SK-N-SH (cell line): Measurements from ENCODE around the gene SSTR3. TPM values are rescaled to one million over a fixed set of nuclear protein-coding genes. Genes with fewer than 3 reads are reported as not detected.

Source experiments
- CTCF ChIA-PET: fragments of 300-600, 350-600 bp; formaldehyde crosslinking; extraction: SDS; loops from one replicate; lab custom pipeline; 2021; lab: Yijun Ruan, JAX
- POLR2A ChIA-PET: fragments of 350-600 bp; sonication (Branson Sonifier 250); formaldehyde crosslinking; extraction: SDS; loops from one replicate; lab custom pipeline; 2020; ENCODE audit warnings: antibody characterized with exemption, inconsistent platforms; lab: Yijun Ruan, JAX
- DNase-seq: peaks from one replicate; pipeline ENCODE4 v3.0.0; 2012
- H2AFZ ChIP-seq: fragments of 200-600 bp; sonication (generic); 2 replicates; pipeline ENCODE4 v1.8.1; 2016; ENCODE audit warnings: antibody characterized with exemption, mild to moderate bottlenecking, low read depth
- H3F3A ChIP-seq: fragments of 200-600 bp; sonication (generic); replicated peaks from 2 replicates; pipeline ENCODE3; 2016; ENCODE audit warnings: antibody characterized with exemption, mild to moderate bottlenecking; ENCODE audit not compliant: insufficient read depth
- H3K27ac ChIP-seq, 2 experiments: fragments of 200-500 bp in 1 of 2; fragments of 200-600 bp in 1 of 2; sonication (Bioruptor generic) in 1 of 2; sonication (generic), shearing (Covaris generic) in 1 of 2; 2 replicates each; pipeline versions ENCODE4 v1.5.1 to v1.6.1; 2014 to 2016; ENCODE audit warnings: low read depth in 2 of 2, inconsistent platforms in 1 of 2, low read length in 1 of 2, mild to moderate bottlenecking in 1 of 2, mixed read lengths in 1 of 2
- H3K27me3 ChIP-seq: fragments of 200-600 bp; sonication (generic), shearing (Covaris generic); 2 replicates; pipeline ENCODE4 v1.6.1; 2016; ENCODE audit warnings: mixed run types; ENCODE audit not compliant: insufficient read depth
- H3K36me3 ChIP-seq, 2 experiments: fragments of 200-500 bp in 1 of 2; fragments of 200-600 bp in 1 of 2; sonication (Bioruptor generic) in 1 of 2; sonication (generic) in 1 of 2; replicated peaks in 1 of 2; 2 replicates each; pipeline versions ENCODE3 to v1.5.1; 2014 to 2016; ENCODE audit warnings: low read length in 1 of 2, mild to moderate bottlenecking in 1 of 2; ENCODE audit not compliant: insufficient read depth in 2 of 2, control insufficient read depth in 1 of 2
- H3K4me1 ChIP-seq, 2 experiments: fragments of 200-500 bp in 1 of 2; fragments of 200-600 bp in 1 of 2; sonication (Bioruptor generic) in 1 of 2; sonication (generic), shearing (Covaris generic) in 1 of 2; 2 replicates each; pipeline versions ENCODE4 v1.5.1 to v1.6.1; 2014 to 2016; ENCODE audit warnings: low read depth in 1 of 2, low read length in 1 of 2, mixed run types in 1 of 2; ENCODE audit not compliant: insufficient read depth in 2 of 2, control insufficient read depth in 1 of 2
- H3K4me2 ChIP-seq: fragments of 200-600 bp; sonication (generic), shearing (Covaris generic); 2 replicates; pipeline ENCODE4 v1.6.1; 2017; ENCODE audit warnings: mixed run types
- H3K4me3 ChIP-seq, 2 experiments: fragments of 200-500 bp in 1 of 2; fragments of 200-600 bp in 1 of 2; sonication (Bioruptor generic) in 1 of 2; sonication (generic), shearing (Covaris generic) in 1 of 2; 2 replicates each; pipeline versions ENCODE4 v1.5.1 to v1.8.1; 2014 to 2016; ENCODE audit warnings: low read depth in 2 of 2, inconsistent platforms in 1 of 2, low read length in 1 of 2, mild to moderate bottlenecking in 1 of 2, mixed read lengths in 1 of 2, moderate library complexity in 1 of 2
- H3K79me2 ChIP-seq: fragments of 200-600 bp; sonication (generic); 2 replicates; pipeline ENCODE4 v1.8.1; 2017; ENCODE audit warnings: mild to moderate bottlenecking; ENCODE audit not compliant: insufficient read depth
- H3K9ac ChIP-seq: fragments of 200-600 bp; sonication (generic); 2 replicates; pipeline ENCODE4 v1.6.1; 2017; ENCODE audit warnings: mixed run types
- H3K9me2 ChIP-seq: fragments of 200-600 bp; sonication (generic); 2 replicates; pipeline ENCODE4 v1.6.1; 2017; ENCODE audit warnings: mixed run types
- H3K9me3 ChIP-seq: fragments of 200-600 bp; sonication (generic); 2 replicates; pipeline ENCODE4 v1.6.1; 2017; ENCODE audit warnings: mixed run types, mild to moderate bottlenecking, moderate library complexity
- H4K20me1 ChIP-seq: fragments of 200-600 bp; sonication (generic); 2 replicates; pipeline ENCODE4 v1.6.1; 2017; ENCODE audit warnings: mild to moderate bottlenecking, mixed run types; ENCODE audit not compliant: insufficient read depth
- CHD2 ChIP-seq: fragments of 150-350 bp; IDR thresholded peaks from 2 replicates; pipeline ENCODE4 v1.6.1; 2018; ENCODE audit warnings: low read length; ENCODE audit not compliant: partially characterized antibody
- EZH2phosphoT487 ChIP-seq: fragments of 200-600 bp; sonication (generic); IDR thresholded peaks from 2 replicates; pipeline ENCODE4 v1.6.1; 2017; ENCODE audit warnings: low read depth, mixed run types, mild to moderate bottlenecking, antibody characterized with exemption, moderate library complexity, borderline replicate concordance
- FOSL2 ChIP-seq: IDR thresholded peaks from 2 replicates; pipeline ENCODE4 v1.4.0; 2012; ENCODE audit warnings: low read depth, mild to moderate bottlenecking, moderate library complexity, borderline replicate concordance
- FOXM1 ChIP-seq: IDR thresholded peaks from 2 replicates; pipeline ENCODE4 v1.4.0; 2012; ENCODE audit warnings: low read depth, mild to moderate bottlenecking
- GABPA ChIP-seq: IDR thresholded peaks from 2 replicates; pipeline ENCODE4 v1.4.0; 2012; ENCODE audit warnings: low read depth, mild to moderate bottlenecking
- MEF2A ChIP-seq: IDR thresholded peaks from 2 replicates; pipeline ENCODE4 v1.4.0; 2012; ENCODE audit warnings: low read depth, borderline replicate concordance
- MXI1 ChIP-seq: IDR thresholded peaks from 2 replicates; pipeline ENCODE4 v1.6.1; 2012; ENCODE audit warnings: mild to moderate bottlenecking, low read depth, low read length, improper control_type of control experiment
- RAD21 ChIP-seq: IDR thresholded peaks from 2 replicates; pipeline ENCODE4 v1.6.1; 2012; ENCODE audit warnings: mild to moderate bottlenecking, low read length
- RCOR1 ChIP-seq: fragments of 150-350 bp; IDR thresholded peaks from 2 replicates; pipeline ENCODE4 v1.6.1; 2017; ENCODE audit warnings: antibody characterized with exemption, low read length
- SIN3A ChIP-seq: IDR thresholded peaks from 2 replicates; pipeline ENCODE4 v1.6.1; 2012; ENCODE audit warnings: low read depth, mild to moderate bottlenecking, low read length, moderate library complexity, borderline replicate concordance
- TCF12 ChIP-seq: IDR thresholded peaks from 2 replicates; pipeline ENCODE4 v1.4.0; 2012
- TEAD4 ChIP-seq: IDR thresholded peaks from 2 replicates; pipeline ENCODE4 v1.4.0; 2012; ENCODE audit warnings: mild to moderate bottlenecking, borderline replicate concordance; ENCODE audit not compliant: insufficient read depth
- WGBS: methylation state at CpG from one replicate; pipeline ENCODE4 v1.1.6; 2017; ENCODE audit warnings: low lambda C conversion rate; 5-methylcytosine and 5-hydroxymethylcytosine counted together
- polyA plus RNA-seq, 3 experiments: library from polyadenylated mRNA; depleted of rRNA; stranded (reverse); fragments of >200 nt; gene quantifications; 2 replicates each; pipeline ENCODE4 v1.2.3, GENCODE V29; 2012
- TF ChIP-seq, protein P1 (sequence below): fragments of 200-600 bp; sonication (generic); IDR thresholded peaks from 2 replicates; pipeline ENCODE4 v1.6.1; 2017; ENCODE audit warnings: antibody characterized with exemption, mild to moderate bottlenecking, moderate library complexity
- TF ChIP-seq, protein P2 (sequence below): IDR thresholded peaks from 2 replicates; pipeline ENCODE4; 2012

SSTR3 gene
- polyA plus RNA-seq, 1 of the 3 experiments (the other 2 are of a cell fraction): not detected

DNA sequence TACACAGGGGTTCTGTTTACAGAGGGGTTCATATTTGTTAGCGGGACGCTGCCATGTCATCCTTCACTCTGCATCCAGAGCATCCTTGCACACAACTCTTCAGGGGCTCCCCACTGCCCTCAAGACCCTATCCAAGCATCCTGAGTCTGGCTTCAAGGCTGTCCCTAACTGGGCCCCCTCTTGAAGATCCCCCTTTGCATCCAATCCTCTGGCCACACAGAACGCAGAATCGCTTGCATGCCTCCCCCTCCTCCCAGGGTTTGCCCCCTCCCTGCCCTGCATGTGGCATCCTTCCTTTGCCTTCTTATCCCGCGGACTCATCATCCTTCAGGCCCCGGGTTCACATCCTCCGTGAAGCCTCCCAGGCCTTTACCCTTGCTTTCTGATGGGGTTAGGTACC lies 42.9 kb downstream of the SSTR3 start (continued):
- TF ChIP-seq CHD2: no peak

DNA sequence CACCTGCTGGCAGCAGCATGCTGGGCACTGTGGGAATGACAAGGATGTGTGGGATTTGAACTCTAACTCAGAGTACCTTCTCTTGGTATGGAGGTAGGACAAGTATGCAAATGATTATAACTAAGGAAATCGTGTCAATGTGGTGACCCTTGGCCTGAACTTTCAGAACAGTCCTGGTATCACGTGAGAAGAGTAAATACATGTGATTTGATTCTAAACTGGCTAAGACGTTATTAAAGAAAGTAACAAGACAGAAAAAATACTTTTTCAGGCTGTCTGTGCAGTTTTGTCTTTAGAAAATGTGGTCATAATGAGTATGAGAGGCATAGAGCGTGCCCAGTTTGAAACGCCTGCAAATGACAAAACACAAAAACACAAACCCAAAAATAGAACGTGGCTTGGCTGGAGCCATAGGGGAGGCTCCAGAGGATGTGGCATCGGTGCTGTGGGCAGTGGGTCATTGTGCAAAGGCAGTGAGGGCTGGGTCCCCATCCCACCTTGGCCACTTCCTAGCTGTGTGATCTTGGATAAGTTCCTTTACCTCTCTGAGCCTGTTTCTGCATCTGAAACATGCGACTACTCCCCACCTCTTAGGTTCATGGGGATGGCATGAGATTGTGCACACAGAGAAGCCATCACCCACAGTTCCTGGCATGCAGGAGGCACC lies 44.2 kb downstream of the SSTR3 start:
- Histone ChIP-seq H3K9ac (no peak overlapping the region), H3K27ac (no peak overlapping the region), H3K4me3 (no peak overlapping the region), H3K9me3 (no peaks in the 10 kb centered on the region), H3K9me2 (no peaks in the 10 kb centered on the region), H3K4me2 (no peak overlapping the region), H2AFZ (no peak overlapping the region), H3K4me1 (peaks cover 0 to 17% of the 10 kb centered on the region in 2 experiments; a peak in 1 of 4 replicates), H3K79me2 (no peaks in the 10 kb centered on the region), H3K36me3 (no peaks in the 10 kb centered on the region)
- ChIA-PET POLR2A (no interaction called here), CTCF (interaction anchor here (1.0 to 8.0 kb wide), 6 partner anchors 20 to 399 kb away, joined by 3 to 156 read pairs (median 4); no protein-coding TSS in a partner anchor)
- 64% methylated on average over 8 of the region's 8 CpGs for WGBS
- DNase-seq: no peak
- TF ChIP-seq CHD2: no peak
- TF ChIP-seq GABPA: no peak
- no peak for TF ChIP-seq FOSL2
- TF ChIP-seq, all 33 proteins: peak for 0
- Histone ChIP-seq H3K27me3 (no peaks in the 10 kb centered on the region), H4K20me1 (no peaks in the 10 kb centered on the region), H3F3A (no peaks in the 10 kb centered on the region)

DNA sequence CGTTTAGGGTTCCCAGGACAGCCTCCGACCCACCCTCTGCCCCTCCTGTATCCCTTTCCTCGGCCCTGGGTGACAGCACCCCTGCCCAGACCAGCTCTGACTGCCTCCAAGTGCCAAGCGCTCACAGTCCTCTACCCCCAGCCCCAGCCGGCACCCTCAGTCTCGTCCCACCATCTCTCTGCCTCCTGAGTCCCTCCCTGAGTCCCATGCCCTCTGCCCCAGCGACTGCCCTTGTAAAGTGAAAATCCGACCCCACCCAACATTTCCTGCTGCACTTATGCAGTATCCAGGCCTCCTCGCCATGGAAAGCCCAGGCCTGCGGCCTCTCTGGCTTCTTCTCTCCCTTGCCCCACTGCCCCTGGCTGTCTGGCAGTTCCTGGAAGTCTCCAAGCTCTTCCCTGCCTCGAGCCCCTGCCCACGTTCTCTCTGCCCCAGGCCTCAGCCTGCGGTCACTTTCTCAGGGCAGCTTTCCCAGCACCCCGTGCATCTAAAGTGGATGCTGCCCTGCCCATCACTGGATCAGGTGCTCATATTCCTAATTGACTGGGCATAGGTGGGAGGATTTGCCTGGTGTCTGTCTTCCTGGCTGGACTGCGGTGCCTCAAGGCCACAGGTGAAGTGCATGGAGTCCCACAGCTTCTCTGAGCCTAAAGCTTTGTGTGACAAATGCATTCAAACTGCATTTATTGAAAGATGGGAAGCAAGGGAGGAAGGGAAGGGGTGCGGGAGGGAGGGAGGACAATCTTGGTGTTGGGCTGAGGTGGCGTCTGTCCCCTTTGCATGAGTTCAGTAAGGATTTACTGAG lies 44.9 kb downstream of the SSTR3 start:
- peaks cover 0 to 17% of the 10 kb centered on the region in 2 experiments; a peak in 1 of 4 replicates for H3K4me1 ChIP-seq
- no peak for DNase-seq
- H3K4me2 ChIP-seq: no peak overlapping the region
- ChIA-PET POLR2A (no interaction called here), CTCF (interaction anchor here (0.5 to 8.0 kb wide), 16 partner anchors 10 to 399 kb away, joined by 3 to 156 read pairs (median 4); partner anchors contain the start of gene C1QTNF6)
- no peaks in the 10 kb centered on the region for H3K79me2 ChIP-seq
- no peaks in the 10 kb centered on the region for H4K20me1 ChIP-seq
- TF ChIP-seq MEF2A (no peak), FOXM1 (no peak)
- H3F3A ChIP-seq: no peaks in the 10 kb centered on the region
- no peaks in the 10 kb centered on the region for H3K9me2 ChIP-seq
- no peaks in the 10 kb centered on the region for H3K36me3 ChIP-seq
- H3K9me3 ChIP-seq: no peaks in the 10 kb centered on the region
- no peak overlapping the region for H3K9ac ChIP-seq
- H3K27me3 ChIP-seq: no peaks in the 10 kb centered on the region
- H3K27ac ChIP-seq: no peak overlapping the region
- H3K4me3 ChIP-seq: no peak overlapping the region
- WGBS: 64% methylated on average over 17 of the region's 17 CpGs
- H2AFZ ChIP-seq: no peak overlapping the region

DNA sequence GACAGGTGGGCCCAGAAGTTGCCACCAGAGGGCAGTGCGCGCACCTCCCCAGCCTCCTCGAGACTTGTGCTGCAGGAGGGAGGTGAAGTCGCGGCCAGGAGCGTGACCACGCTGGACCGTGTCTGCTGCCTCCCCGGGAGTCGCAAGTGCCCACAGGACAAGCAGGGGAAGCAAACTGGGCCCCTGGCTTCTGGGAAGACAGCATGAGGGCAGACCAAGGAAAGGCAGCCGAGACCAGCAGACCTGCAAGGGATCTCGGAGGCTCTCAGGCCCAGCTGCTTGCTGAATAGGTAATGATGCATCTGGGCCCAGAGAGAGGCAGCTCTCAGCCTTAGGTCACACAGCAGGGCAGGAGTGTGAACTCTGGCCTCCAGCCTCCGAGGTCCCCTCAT lies 45.6 kb downstream of the SSTR3 start:
- peaks cover 0 to 17% of the 10 kb centered on the region in 2 experiments; a peak in 1 of 4 replicates for H3K4me1 ChIP-seq
- ChIA-PET POLR2A (no interaction called here), CTCF (interaction anchor here (0.5 to 8.0 kb wide), 15 partner anchors 10 to 116 kb away, joined by 3 to 156 read pairs (median 5); partner anchors contain the start of genes C1QTNF6 and TMPRSS6)
- H3K9ac ChIP-seq: no peak overlapping the region
- 20% methylated on average over 11 of the region's 13 CpGs for WGBS
- H3K9me3 ChIP-seq: no peaks in the 10 kb centered on the region
- DNase-seq: peak; percentile 93
- H3K27me3 ChIP-seq: no peaks in the 10 kb centered on the region
- no peak overlapping the region for H3K4me3 ChIP-seq
- H3K27ac ChIP-seq: no peak overlapping the region
- no peak overlapping the region for H3K4me2 ChIP-seq
- no peaks in the 10 kb centered on the region for H3K79me2 ChIP-seq
- H2AFZ ChIP-seq: no peak overlapping the region
- H3F3A ChIP-seq: no peaks in the 10 kb centered on the region
- H3K36me3 ChIP-seq: no peaks in the 10 kb centered on the region
- no peaks in the 10 kb centered on the region for H4K20me1 ChIP-seq
- no peaks in the 10 kb centered on the region for H3K9me2 ChIP-seq
- TF ChIP-seq TEAD4 (no peak), SIN3A (no peak), MXI1 (peak; percentile 85), RAD21 (peak; percentile 84), EZH2phosphoT487 (no peak), TCF12 (no peak), RCOR1 (no peak)
- TF ChIP-seq, protein P1, sequence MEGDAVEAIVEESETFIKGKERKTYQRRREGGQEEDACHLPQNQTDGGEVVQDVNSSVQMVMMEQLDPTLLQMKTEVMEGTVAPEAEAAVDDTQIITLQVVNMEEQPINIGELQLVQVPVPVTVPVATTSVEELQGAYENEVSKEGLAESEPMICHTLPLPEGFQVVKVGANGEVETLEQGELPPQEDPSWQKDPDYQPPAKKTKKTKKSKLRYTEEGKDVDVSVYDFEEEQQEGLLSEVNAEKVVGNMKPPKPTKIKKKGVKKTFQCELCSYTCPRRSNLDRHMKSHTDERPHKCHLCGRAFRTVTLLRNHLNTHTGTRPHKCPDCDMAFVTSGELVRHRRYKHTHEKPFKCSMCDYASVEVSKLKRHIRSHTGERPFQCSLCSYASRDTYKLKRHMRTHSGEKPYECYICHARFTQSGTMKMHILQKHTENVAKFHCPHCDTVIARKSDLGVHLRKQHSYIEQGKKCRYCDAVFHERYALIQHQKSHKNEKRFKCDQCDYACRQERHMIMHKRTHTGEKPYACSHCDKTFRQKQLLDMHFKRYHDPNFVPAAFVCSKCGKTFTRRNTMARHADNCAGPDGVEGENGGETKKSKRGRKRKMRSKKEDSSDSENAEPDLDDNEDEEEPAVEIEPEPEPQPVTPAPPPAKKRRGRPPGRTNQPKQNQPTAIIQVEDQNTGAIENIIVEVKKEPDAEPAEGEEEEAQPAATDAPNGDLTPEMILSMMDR: peak; percentile 88
- TF ChIP-seq, protein P2, sequence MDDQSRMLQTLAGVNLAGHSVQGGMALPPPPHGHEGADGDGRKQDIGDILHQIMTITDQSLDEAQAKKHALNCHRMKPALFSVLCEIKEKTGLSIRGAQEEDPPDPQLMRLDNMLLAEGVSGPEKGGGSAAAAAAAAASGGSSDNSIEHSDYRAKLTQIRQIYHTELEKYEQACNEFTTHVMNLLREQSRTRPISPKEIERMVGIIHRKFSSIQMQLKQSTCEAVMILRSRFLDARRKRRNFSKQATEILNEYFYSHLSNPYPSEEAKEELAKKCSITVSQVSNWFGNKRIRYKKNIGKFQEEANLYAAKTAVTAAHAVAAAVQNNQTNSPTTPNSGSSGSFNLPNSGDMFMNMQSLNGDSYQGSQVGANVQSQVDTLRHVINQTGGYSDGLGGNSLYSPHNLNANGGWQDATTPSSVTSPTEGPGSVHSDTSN: no peak
